Hepatocyte (in vitro differentiated cells): ENCODE data around the gene IL20. TPM values are rescaled to one million over a fixed set of nuclear protein-coding genes. Genes with fewer than 3 reads are reported as not detected.

Experiments
- DNase-seq: peaks from one replicate; pipeline ENCODE4 v3.0.0-alpha.2; 2016; ENCODE audit warnings: low spot score
- H2AFZ ChIP-seq: fragments of 200-600 bp; sonication (generic); 2 replicates; pipeline ENCODE4 v1.6.0; 2016; ENCODE audit warnings: antibody characterized with exemption, mild to moderate bottlenecking
- H3K27ac ChIP-seq: fragments of 200-600 bp; sonication (generic); 2 replicates; pipeline ENCODE4 v1.5.1; 2016; ENCODE audit warnings: mild to moderate bottlenecking
- H3K27me3 ChIP-seq: fragments of 200-600 bp; sonication (generic); 2 replicates; pipeline ENCODE4 v1.6.1; 2016
- H3K36me3 ChIP-seq: fragments of 200-600 bp; sonication (generic); replicated peaks from 2 replicates; pipeline ENCODE4 v1.5.1; 2016; ENCODE audit warnings: low read depth; ENCODE audit not compliant: insufficient read depth
- H3K4me1 ChIP-seq: fragments of 200-600 bp; sonication (generic); 2 replicates; pipeline ENCODE4 v1.5.1; 2016; ENCODE audit warnings: mild to moderate bottlenecking, moderate library complexity; ENCODE audit not compliant: insufficient read depth
- H3K4me2 ChIP-seq: fragments of 200-600 bp; sonication (generic); 2 replicates; pipeline ENCODE4 v1.6.0; 2016
- H3K4me3 ChIP-seq: fragments of 200-600 bp; sonication (generic); 2 replicates; pipeline ENCODE4 v1.5.1; 2016; ENCODE audit warnings: mild to moderate bottlenecking
- H3K79me2 ChIP-seq: fragments of 200-600 bp; sonication (generic); 2 replicates; pipeline ENCODE4 v1.6.0; 2017; ENCODE audit warnings: mild to moderate bottlenecking
- H3K9me2 ChIP-seq: fragments of 200-600 bp; sonication (generic); replicated peaks from 2 replicates; pipeline ENCODE4 v1.6.0; 2017; ENCODE audit warnings: mild to moderate bottlenecking; ENCODE audit not compliant: insufficient read depth
- H3K9me3 ChIP-seq: fragments of 200-600 bp; sonication (generic); 2 replicates; pipeline ENCODE4 v1.5.1; 2016; ENCODE audit warnings: low read depth, mild to moderate bottlenecking
- H4K20me1 ChIP-seq: fragments of 200-600 bp; sonication (generic); 2 replicates; pipeline ENCODE4 v1.6.0; 2016; ENCODE audit warnings: mild to moderate bottlenecking; ENCODE audit not compliant: insufficient read depth, poor library complexity, severe bottlenecking
- CTCF ChIP-seq: fragments of 200-600 bp; sonication (generic); IDR thresholded peaks from 2 replicates; pipeline ENCODE4 v1.5.1; 2016; ENCODE audit warnings: antibody characterized with exemption, mild to moderate bottlenecking; ENCODE audit not compliant: poor library complexity
- EZH2 ChIP-seq: fragments of 200-600 bp; sonication (generic); IDR thresholded peaks from 2 replicates; pipeline ENCODE4 v1.6.1; 2016; ENCODE audit warnings: antibody characterized with exemption, mild to moderate bottlenecking, borderline replicate concordance
- EZH2phosphoT487 ChIP-seq: fragments of 200-600 bp; sonication (generic); IDR thresholded peaks from one replicate; pipeline ENCODE4 v1.6.1; 2018; ENCODE audit warnings: antibody characterized with exemption, mild to moderate bottlenecking, low read depth, moderate library complexity; ENCODE audit not compliant: unreplicated experiment, severe bottlenecking
- WGBS: methylation state at CpG from one replicate; pipeline ENCODE4 v1.1.6; 2016; ENCODE audit warnings: low lambda C conversion rate; ENCODE audit errors: missing lambda C conversion rate; 5-methylcytosine and 5-hydroxymethylcytosine counted together
- polyA plus RNA-seq: library from polyadenylated mRNA; unstranded; fragments of >200 nt; fragmentation: Nextera tagmentation; extraction: Ambion mirVana; gene quantifications from 2 replicates; pipeline ENCODE4 v1.2.1, GENCODE V29; 2016
- total RNA-seq: library from RNA; depleted of rRNA; stranded (reverse); fragments of >200 nt; gene quantifications from 2 replicates; pipeline ENCODE4 v1.2.3, GENCODE V29; 2014

IL20 gene
- total and polyA plus RNA-seq, 2 experiments from 2014 or later, result not detected

GRCh38 chr1:206899717-206900116, 34.3 kb downstream of the IL20 start:
- Histone ChIP-seq H3K4me1 (peaks cover 5% of the 10 kb centered on the region), H2AFZ (no peak overlapping the region), H3K9me3 (no peaks in the 10 kb centered on the region), H3K27ac (no peak overlapping the region), H3K36me3 (no peaks in the 10 kb centered on the region), H3K79me2 (no peaks in the 10 kb centered on the region), H3K4me3 (no peak overlapping the region), H3K4me2 (no peak overlapping the region), H3K9me2 (no peaks in the 10 kb centered on the region), H3K27me3 (peaks cover 4% of the 10 kb centered on the region), H4K20me1 (no peaks in the 10 kb centered on the region)
- no peak for DNase-seq
- 81% methylated on average over 5 of the region's 5 CpGs for WGBS
- TF ChIP-seq EZH2, result no peak
- no peak for TF ChIP-seq EZH2phosphoT487
- TF ChIP-seq CTCF, result no peak

- no peak for TF ChIP-seq CTCF
- TF ChIP-seq EZH2phosphoT487, result no peak
- no peak for TF ChIP-seq EZH2
- WGBS, result 65% methylated on average over 7 of the region's 7 CpGs
Measured at GRCh38 chr1:206900149-206900548, 34.7 kb downstream of the IL20 start.

GRCh38 chr1:206901944-206902343, 36.5 kb downstream of the IL20 start:
- no peak overlapping the region for H3K4me2 ChIP-seq
- no peaks in the 10 kb centered on the region for H3K9me2 ChIP-seq
- H3K36me3 ChIP-seq, result no peaks in the 10 kb centered on the region
- H2AFZ ChIP-seq, result no peak overlapping the region
- no peaks in the 10 kb centered on the region for H4K20me1 ChIP-seq
- TF ChIP-seq EZH2phosphoT487 (no peak), EZH2 (no peak), CTCF (no peak)
- H3K79me2 ChIP-seq, result no peaks in the 10 kb centered on the region
- H3K4me1 ChIP-seq, result no peaks in the 10 kb centered on the region
- 83% methylated on average over 6 of the region's 6 CpGs for WGBS
- H3K27ac ChIP-seq, result no peak overlapping the region
- peaks cover 14% of the 10 kb centered on the region for H3K27me3 ChIP-seq
- no peak for DNase-seq
- H3K4me3 ChIP-seq, result no peak overlapping the region
- no peaks in the 10 kb centered on the region for H3K9me3 ChIP-seq

More at GRCh38 chr1:206900149-206900548, 34.7 kb downstream of the IL20 start:
- no peak overlapping the region for H3K27ac ChIP-seq
- H2AFZ ChIP-seq, result no peak overlapping the region
- H3K4me3 ChIP-seq, result no peak overlapping the region
- H4K20me1 ChIP-seq, result no peaks in the 10 kb centered on the region
- H3K9me2 ChIP-seq, result no peaks in the 10 kb centered on the region
- H3K36me3 ChIP-seq, result no peaks in the 10 kb centered on the region
- H3K4me2 ChIP-seq, result no peak overlapping the region
- H3K9me3 ChIP-seq, result no peaks in the 10 kb centered on the region
- no peaks in the 10 kb centered on the region for H3K79me2 ChIP-seq
- peaks cover 4% of the 10 kb centered on the region for H3K27me3 ChIP-seq
- DNase-seq, result no peak
- H3K4me1 ChIP-seq, result peaks cover 5% of the 10 kb centered on the region

GRCh38 chr1:206902702-206903101, 37.3 kb downstream of the IL20 start:
- Histone ChIP-seq H3K27ac (no peak overlapping the region), H4K20me1 (no peaks in the 10 kb centered on the region), H3K36me3 (no peaks in the 10 kb centered on the region), H3K9me3 (no peaks in the 10 kb centered on the region), H3K4me3 (no peak overlapping the region), H3K4me1 (no peaks in the 10 kb centered on the region), H3K4me2 (no peak overlapping the region), H2AFZ (no peak overlapping the region), H3K79me2 (no peaks in the 10 kb centered on the region), H3K9me2 (no peaks in the 10 kb centered on the region), H3K27me3 (peaks cover 14% of the 10 kb centered on the region)
- 83% methylated on average over 1 of the region's 1 CpG for WGBS
- TF ChIP-seq CTCF, result no peak
- DNase-seq, result no peak
